Ishikawa (cell line): ENCODE measurements around the gene HTR3A.

ENCODE experiments used
- CREB1 ChIP-seq: IDR thresholded peaks from 2 replicates; pipeline ENCODE4 v1.6.1; 2012; ENCODE audit warnings: low read depth
- EP300 ChIP-seq: IDR thresholded peaks from 2 replicates; pipeline ENCODE4 v1.6.1; 2012; ENCODE audit warnings: borderline replicate concordance
- MAX ChIP-seq: IDR thresholded peaks from 2 replicates; pipeline ENCODE4 v1.6.1; 2012
- RAD21 ChIP-seq: IDR thresholded peaks from 2 replicates; pipeline ENCODE4 v1.6.1; 2012; ENCODE audit warnings: low read depth
- TAF1 ChIP-seq: IDR thresholded peaks from 2 replicates; pipeline ENCODE4 v1.6.1; 2012; ENCODE audit warnings: low read depth, mild to moderate bottlenecking
- TEAD4 ChIP-seq: IDR thresholded peaks from 2 replicates; pipeline ENCODE4 v1.6.1; 2012
- TF ChIP-seq, protein P1 (sequence below): IDR thresholded peaks from 2 replicates; pipeline ENCODE4 v1.6.1; 2012; ENCODE audit warnings: low read depth, mild to moderate bottlenecking

DNA sequence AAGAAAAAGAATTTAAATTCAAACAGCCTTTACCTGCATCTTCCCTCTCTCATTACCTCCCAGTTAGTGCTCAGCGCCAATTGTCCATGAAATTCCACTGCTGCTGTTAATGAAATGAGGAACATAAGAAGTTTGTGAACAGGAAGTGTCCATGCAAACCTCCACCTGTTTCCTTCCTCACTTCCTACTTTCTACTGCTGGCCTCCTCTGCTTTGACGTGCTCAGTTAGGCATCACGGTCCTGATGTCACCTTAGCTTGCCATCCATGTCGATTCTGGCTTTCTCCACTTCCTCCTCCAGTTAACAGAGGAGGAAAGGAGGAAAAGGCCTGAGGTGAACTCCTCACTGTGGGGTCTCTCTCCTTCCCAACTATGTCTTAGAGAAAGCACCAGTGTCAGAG lies 26.9 kb upstream of the HTR3A start:
- no peak for TF ChIP-seq RAD21
- no peak for TF ChIP-seq MAX
- no peak for TF ChIP-seq TEAD4
- no peak for TF ChIP-seq TAF1
- no peak for TF ChIP-seq CREB1
- TF ChIP-seq, protein P1, sequence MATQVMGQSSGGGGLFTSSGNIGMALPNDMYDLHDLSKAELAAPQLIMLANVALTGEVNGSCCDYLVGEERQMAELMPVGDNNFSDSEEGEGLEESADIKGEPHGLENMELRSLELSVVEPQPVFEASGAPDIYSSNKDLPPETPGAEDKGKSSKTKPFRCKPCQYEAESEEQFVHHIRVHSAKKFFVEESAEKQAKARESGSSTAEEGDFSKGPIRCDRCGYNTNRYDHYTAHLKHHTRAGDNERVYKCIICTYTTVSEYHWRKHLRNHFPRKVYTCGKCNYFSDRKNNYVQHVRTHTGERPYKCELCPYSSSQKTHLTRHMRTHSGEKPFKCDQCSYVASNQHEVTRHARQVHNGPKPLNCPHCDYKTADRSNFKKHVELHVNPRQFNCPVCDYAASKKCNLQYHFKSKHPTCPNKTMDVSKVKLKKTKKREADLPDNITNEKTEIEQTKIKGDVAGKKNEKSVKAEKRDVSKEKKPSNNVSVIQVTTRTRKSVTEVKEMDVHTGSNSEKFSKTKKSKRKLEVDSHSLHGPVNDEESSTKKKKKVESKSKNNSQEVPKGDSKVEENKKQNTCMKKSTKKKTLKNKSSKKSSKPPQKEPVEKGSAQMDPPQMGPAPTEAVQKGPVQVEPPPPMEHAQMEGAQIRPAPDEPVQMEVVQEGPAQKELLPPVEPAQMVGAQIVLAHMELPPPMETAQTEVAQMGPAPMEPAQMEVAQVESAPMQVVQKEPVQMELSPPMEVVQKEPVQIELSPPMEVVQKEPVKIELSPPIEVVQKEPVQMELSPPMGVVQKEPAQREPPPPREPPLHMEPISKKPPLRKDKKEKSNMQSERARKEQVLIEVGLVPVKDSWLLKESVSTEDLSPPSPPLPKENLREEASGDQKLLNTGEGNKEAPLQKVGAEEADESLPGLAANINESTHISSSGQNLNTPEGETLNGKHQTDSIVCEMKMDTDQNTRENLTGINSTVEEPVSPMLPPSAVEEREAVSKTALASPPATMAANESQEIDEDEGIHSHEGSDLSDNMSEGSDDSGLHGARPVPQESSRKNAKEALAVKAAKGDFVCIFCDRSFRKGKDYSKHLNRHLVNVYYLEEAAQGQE, result no peak
- TF ChIP-seq EP300, result no peak
